Stimulated activated naive CD8-positive, alpha-beta T cell treated with anti-CD3 and anti-CD28 coated beads, Interleukin-15, Interleukin-2, amounts not matched to agents 100 U/mL and 50 U/mL, for 24 hours (primary cell): ENCODE data around the gene FKBP15.

ENCODE experiments used
- ATAC-seq: fragments of 150-1000 bp; cut with Tn5 transposase; one replicate; pipeline ENCODE4 v1.10.0; 2021
- DNase-seq: peaks from one replicate; pipeline ENCODE4 v3.0.0; 2021

Gene FKBP15

GRCh38 chr9:113228130-113228665 is 7.1 kb upstream of the FKBP15 start:
- ATAC-seq (no peak), DNase-seq (no peak)

GRCh38 chr9:113227436-113227835 is 6.4 kb upstream of the FKBP15 start:
- ATAC-seq (no peak), DNase-seq (no peak)

- DNase-seq = no peak
Measured at GRCh38 chr9:113223963-113224362, 2.9 kb upstream of the FKBP15 start.

GRCh38 chr9:113222482-113222841 is 1.4 kb upstream of the FKBP15 start:
- ATAC-seq = no peak
- no peak for DNase-seq

More at GRCh38 chr9:113223963-113224362, 2.9 kb upstream of the FKBP15 start:
- no peak for ATAC-seq

GRCh38 chr9:113221800-113222481 is 864 bp upstream of the FKBP15 start:
- no peak for ATAC-seq
- no peak for DNase-seq

DNA sequence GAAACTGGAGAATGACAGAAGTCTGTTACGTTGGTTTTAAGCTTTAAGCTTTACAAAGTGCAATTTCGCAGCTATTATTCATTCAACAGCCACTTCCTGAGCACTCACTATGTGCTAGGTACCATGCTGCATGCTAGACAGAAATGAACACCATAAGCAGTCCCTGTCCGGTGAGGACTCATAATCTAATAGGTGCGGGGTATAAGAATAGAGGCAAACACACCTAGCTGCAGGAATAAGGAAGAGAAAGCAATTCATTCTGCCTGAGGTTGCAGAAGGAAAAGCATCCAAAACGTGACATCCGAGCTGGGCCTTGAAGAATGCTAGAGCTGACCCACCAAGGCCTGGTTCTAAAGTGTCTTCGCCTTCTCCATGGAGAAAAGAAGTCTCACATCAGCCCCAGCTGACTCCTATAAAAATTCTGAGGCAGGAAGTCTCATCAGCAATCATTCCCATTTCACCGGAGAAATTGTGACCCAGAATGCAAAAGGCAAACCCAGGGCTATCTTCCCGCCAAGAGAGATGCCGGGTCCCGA is 542 bp downstream of the FKBP15 start:
- ATAC-seq (no peak), DNase-seq (no peak)

DNA sequence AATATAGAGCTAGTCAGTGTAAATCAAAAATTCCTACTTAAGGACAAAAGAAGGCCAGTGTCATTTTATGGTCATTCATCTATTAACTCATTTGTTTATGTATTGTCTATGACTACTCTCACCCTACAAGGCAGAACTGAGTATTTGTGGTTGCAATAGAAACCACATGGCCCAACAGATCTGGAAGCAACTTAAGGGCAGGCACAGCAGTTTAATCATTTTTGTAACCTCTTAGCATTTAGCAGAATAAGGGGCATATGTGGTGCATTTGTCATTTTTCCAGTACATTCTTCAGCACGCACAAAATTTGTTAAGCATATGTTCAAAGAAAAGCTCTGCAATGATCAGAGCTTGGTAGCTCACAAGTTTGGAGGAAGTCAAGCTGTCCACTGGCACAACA is 1.1 kb downstream of the FKBP15 start:
- no peak for DNase-seq
- peak; percentile 64 for ATAC-seq

DNA sequence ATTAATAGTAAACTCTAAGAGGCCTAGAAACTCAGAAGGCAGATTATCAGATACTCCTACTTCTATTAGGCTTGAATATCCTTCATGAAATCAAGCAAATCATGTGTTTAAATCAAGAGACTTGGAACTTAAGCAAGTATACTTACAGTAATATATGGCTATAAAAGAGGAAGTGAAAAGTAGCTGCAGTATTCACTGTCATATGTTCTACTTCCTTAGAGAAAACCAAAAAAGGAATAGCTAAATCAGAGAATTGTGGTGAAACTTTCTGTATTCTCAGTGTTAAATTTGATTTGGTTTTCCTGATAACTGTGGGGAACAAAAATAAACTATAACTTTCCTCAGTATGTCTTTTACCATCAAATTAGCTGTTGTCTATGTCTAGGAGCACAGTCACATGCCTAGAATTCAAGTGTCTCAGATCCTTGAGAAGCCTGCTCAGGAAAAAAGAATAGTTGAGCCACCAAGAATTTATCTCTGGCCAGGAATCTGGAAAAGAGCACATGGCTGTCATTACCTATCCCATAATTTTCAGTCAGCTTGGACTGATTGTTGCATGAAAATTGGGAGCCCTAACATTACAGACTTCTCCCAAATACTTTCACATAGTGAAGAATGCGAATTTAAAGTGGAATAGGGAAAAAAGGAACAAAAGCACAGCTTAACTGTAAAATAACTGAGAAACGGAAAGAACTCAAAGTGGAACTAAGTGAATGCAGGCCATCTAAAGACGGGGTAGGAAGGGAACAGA is 1.7 kb downstream of the FKBP15 start:
- ATAC-seq (no peak), DNase-seq (no peak)

- DNase-seq (no peak), ATAC-seq (no peak)
Measured at GRCh38 chr9:113216406-113216805, 4.7 kb downstream of the FKBP15 start.

GRCh38 chr9:113215132-113215531 is 5.9 kb downstream of the FKBP15 start:
- DNase-seq (no peak), ATAC-seq (no peak)

- no peak for ATAC-seq
- DNase-seq = no peak
Measured at GRCh38 chr9:113210815-113211214, 10.3 kb downstream of the FKBP15 start.

GRCh38 chr9:113205861-113206260 is 15.2 kb downstream of the FKBP15 start:
- ATAC-seq (no peak), DNase-seq (no peak)

GRCh38 chr9:113205432-113205831 is 15.6 kb downstream of the FKBP15 start:
- ATAC-seq = no peak
- no peak for DNase-seq

- no peak for DNase-seq
- ATAC-seq = no peak
Measured at GRCh38 chr9:113199683-113200329, 21.3 kb downstream of the FKBP15 start.

GRCh38 chr9:113192455-113192854 is 28.6 kb downstream of the FKBP15 start:
- DNase-seq (no peak), ATAC-seq (no peak)

DNA sequence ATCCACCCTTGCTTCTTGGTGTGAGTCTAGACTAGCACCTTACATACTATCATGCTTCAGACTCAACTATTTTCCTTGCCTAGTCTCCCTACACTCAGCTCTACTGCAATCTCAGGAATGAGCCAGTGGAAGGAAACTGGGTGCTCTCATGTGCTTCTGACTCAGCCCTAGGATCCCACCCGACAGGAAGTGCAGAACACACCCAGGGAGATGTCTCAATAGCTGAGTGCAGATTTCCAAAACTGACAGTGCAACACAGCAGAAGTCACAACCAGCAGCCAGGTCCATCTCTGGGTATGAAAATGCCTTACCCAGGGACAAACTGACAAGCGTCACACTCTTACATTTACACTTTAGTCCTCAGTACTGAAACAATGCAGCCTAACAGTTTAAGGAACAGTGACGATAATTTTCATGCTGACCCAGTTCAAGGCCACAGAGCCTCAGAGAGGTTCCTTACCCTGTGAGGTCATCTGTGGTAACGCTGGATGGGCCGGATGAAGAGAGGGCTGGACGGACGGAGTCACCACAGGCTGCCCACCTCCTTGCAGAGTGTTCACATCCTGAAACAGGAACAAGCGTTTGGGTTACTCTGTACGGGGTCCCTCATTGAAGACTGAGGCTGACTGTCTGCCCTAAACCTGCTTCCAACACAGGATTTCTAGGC is 33.0 kb downstream of the FKBP15 start:
- ATAC-seq = peak; percentile 36
- DNase-seq = no peak

DNA sequence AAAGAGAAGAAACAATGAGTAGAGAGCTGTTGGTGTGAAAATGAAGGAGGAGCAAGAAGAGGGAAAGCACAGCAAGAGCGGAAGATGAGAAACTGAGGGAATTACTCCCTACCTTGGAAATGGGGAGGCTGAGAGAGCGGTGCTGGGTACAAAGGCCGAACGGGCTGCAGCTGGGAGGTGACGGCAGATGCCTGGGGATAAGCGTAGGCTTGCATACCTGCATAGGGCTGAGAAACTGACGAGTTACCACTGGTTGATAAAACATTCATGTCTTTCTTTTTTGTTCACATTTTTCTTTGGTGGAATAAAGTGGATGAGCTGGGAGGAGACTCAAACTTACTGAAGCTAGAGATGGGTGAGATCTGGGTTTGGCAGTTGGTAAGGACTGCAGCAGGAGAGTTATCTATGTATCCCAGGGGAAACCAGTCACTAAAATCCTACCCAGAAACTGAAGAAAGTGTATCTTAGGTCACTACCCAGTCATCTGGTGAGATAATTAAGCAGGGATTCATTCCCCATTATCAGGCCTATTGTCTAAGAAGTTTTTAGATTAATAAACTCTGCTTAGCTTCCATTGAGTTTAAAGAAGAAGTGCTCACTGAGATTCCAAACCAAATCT is 34.8 kb downstream of the FKBP15 start:
- DNase-seq (no peak), ATAC-seq (no peak)

- ATAC-seq (no peak), DNase-seq (no peak)
Measured at GRCh38 chr9:113185271-113185670, 35.8 kb downstream of the FKBP15 start.

GRCh38 chr9:113184539-113184938 is 36.5 kb downstream of the FKBP15 start:
- no peak for ATAC-seq
- DNase-seq = no peak

- no peak for ATAC-seq
- DNase-seq = no peak
Measured at GRCh38 chr9:113183956-113184488, 37.1 kb downstream of the FKBP15 start.

DNA sequence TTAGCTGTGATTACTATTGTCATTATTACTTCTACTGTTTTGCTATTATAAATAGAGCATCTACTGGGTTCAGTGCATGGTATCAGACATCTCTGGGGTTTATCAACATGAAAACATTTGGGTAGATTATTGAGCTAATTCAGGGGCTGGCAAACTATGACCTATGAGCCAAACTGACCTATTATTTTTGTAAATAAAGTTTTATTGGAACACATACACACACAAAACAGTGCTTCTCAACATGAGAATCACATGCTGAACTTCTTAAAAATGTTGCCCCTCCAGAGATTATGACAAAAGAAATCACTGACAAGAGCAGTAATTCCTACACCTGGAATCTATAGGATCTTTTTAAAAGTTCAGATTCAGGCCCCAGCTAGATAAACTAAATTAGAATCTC is 39.9 kb downstream of the FKBP15 start:
- DNase-seq (no peak), ATAC-seq (no peak)

- ATAC-seq = no peak
- DNase-seq = no peak
Measured at GRCh38 chr9:113179839-113180238, 41.2 kb downstream of the FKBP15 start.
